HG03432 (cell line): ENCODE results near the gene ZMYND11.

Experiments
- ATAC-seq: cut with Tn5 transposase; IDR thresholded peaks from one replicate; pipeline ENCODE4 v1.9.1; 2021; ENCODE audit warnings: mild to moderate bottlenecking, moderate library complexity; ENCODE audit not compliant: unreplicated experiment

ZMYND11 gene

DNA sequence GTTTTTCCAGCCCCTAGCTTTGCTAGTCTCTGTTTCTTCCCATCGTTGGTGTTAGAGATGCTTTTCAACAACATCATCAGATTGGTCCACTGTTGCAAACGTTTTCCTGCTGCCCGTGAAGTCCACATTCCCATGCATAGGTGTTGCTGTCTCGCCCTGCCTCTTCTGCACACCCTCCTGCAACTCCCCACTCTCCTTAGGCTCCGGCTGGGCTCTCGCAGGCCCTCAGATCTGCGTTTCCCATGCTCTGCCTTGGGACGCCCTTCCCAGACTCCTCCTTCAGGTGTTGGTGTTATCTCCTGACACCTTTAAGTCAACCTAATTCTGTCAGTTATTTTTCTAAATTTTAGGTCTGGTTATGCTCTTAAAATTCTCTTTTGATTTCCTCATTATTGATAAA lies 55.0 kb downstream of the ZMYND11 start:
- ATAC-seq, result no peak

DNA sequence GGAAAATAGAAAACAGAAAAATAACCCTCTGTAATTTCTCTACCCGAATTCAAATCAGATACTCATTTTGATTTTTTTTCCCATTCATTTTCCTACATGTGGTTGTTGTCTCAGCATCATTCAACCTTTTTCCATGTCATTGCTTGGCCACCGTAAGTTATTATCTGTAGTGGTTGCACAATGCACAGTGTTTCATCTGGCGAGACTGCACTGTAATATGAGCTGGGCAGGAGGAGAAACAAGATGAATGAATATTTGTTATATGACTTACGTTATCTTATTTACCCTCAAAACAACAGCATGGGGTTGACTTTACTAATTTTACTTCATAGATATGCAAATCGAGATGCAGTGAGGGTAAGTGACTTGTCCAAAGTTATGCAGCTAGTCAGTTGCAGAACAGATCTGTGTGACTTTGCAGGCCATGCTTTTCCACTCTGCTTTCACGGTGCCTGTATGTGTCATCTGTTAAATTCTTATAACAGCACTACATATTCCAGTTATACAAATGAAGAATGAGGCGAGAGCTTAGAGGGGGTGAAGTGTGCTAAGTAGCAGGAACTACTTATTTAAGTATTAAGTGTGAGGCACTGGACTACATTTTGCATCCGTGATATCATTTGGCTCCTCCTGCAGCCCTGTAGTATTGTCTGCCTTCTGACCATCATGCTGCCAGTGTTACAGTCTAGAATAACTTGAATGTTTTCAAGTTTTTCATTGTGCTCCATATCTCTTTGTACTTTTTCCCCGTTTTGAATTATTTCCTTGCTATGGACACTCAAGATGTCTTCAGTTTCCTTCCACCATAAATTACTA lies 56.7 kb downstream of the ZMYND11 start:
- no peak for ATAC-seq

DNA sequence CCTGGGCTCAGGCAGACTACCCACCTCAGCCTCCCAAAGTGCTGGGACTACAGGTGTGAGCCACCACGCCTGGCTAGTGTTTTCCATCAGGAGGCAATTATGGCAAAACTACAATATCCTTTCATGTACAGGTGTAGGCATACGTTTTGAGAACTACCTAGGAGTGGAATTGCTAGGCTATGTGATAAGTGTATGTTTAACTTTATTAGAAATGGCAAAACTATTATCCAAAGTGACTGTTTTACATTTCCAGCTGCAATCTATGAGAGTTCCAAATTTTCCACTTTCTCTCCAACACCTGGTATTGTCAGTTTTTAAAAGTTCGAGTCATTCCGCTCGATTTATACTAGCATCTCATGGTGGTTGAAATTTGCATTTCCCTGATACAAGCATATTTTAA lies 59.0 kb downstream of the ZMYND11 start:
- ATAC-seq, result no peak

DNA sequence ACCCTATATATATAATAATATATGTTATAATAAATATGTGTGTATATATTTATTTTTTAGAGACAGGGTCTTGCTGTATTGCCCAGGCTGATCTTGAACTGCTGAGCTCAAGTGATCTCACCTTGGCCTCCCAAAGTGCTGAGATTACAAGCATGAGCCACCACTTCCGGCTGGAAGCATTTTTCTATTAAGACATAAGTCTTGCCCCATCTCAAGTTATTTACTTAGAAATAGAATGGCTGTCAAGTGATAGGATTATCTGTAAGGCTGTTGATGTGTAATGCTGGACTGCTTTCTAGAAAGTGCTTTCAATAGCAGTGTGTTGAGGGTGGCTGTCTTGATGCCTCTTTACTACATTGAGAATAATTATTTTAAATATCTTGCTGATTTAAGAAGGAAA lies 65.2 kb downstream of the ZMYND11 start:
- ATAC-seq, result no peak

DNA sequence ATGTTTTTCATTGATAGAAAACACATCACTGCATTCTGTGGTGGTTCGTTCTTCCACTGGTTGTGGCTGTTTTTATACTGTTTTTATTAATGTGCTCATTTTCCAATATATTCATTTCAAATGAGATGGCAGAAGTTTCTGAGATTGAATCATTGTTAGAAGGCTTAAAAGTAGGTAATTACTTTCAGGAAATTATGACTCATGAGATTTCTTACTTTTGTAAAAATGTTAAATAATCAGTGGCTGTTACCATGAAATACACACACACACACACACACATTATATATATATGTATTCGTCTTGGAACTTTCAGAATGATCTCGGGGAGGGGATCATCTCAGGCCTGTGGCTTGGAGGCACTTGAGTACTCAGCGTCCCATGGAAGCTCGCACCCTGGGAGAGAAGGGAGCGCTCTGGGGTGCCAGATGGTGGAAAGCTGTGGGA lies 66.1 kb downstream of the ZMYND11 start:
- no peak for ATAC-seq

DNA sequence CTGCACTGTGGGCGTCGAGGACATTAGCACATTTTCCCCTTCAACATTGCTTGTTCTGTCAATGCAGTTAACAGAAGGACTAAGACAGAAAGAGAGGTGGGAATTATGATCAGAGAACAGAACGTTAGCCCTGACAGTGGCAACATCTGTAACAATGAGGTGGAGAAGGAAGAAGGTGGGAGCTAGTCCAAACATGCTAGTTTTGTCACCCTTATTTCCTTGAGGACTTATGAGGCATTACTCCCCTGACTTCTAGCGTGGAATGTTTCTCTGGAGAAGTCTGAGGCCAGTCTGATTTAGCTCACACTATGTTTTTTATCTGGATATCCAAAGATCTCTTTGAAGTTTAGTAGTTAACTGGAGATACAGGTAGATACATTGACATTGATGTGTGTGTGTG lies 73.4 kb downstream of the ZMYND11 start:
- no peak for ATAC-seq

DNA sequence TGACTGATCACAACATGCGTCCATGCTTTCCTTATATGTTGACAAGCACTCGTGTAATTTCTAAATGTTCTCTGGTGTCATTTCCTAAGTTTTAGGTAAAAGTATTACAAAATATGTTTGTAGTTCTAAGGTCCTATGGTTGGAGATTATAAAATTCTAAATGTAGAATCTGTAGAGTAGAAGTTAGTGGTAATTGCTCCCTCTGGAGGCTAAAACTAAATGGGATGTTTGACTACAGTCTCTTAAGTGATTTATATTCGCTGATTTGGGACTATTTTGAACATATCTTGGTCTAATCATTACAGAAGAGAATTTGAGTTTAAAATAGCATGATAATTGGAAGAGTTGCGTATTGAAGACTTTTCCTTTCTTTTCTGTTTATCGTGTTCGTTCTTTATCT lies 74.1 kb downstream of the ZMYND11 start:
- ATAC-seq, result no peak

DNA sequence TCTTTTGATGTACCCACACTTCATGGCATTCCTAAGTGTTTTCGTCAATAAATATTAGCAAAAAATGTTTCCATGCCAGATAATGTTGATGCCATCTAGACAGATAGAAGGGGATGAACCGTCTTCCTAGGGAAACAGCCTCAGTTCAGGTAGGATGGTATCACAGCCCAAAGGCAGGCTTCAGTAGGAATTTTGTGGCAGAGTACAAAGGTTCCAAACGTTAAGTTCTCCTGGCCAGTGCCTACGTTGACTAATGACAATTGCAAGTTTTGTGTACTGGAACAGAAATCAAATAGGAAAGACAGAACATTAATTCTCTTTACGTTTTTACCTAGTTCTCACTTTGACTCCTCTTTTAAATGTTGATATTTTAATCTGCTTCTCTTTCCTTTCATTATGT lies 75.0 kb downstream of the ZMYND11 start:
- no peak for ATAC-seq

DNA sequence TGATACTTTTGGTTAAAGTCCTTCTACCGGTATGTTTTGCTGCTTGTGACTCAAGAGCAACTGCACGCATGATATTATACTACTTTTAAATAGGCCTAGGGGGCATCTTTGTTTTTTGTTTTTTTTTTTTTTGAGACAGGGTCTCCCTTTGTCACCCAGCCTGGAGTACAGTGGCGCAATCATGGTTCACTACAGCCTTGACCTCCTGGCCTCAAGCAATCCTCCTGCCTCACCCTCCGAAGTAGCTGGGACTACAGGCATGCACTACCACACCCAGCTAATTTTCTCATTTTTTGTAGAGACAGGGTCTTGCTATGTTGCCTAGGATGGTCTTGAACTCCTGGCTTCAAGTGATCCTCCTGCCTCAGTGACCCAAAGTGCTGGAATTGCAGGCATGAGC lies 80.2 kb downstream of the ZMYND11 start:
- ATAC-seq, result no peak

DNA sequence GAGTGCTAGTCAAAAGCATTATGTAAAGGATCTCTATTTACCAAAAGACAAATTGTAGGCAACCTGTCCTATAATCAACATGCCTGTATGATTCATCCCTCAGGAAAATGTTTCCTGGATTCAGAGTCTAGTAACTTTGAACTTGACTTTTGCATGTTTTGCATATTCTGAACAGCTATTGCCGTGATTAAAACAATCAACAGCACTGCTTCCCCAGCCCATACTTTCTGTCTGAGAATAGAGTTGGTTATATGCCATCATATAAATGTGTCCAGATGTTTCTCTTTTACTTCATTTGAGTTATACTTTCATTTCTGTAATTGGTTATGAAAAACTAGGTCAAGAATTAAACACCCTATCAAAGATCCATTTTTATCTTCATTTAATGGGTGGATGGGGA lies 83.5 kb downstream of the ZMYND11 start:
- ATAC-seq, result no peak

DNA sequence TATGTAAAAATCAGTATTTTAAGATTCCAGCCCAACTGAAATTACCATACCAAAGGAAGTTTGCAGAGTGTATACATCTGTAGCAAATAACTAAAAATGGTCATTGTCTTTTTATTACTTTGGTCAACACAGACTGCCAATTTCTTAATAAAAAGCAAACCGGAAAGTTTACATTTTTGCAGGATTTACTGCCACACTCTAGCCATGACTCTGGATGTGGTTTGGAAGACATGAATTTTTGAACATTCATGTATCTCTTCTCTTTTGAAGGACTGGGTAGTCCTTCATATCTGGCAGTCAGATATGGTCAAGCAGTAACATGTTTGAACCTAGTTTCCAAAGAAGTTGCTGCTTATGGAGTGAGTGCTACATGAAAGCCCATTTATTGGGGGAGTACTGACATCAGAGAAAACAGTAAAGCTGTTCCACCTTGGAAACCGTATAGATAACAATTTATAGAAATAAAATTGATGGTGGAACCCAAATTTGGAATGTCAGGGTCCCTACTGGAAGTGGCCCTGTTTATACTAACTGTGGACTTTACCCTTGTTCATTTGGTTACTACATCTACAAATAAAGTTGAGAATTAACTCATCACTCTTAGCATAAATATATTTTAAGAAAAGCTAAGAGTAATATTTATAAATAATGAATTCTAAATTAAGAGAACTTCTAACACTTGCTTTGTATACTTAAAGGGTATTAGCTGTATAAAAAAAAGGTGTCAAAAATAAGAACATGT lies 84.6 kb downstream of the ZMYND11 start:
- ATAC-seq, result no peak

DNA sequence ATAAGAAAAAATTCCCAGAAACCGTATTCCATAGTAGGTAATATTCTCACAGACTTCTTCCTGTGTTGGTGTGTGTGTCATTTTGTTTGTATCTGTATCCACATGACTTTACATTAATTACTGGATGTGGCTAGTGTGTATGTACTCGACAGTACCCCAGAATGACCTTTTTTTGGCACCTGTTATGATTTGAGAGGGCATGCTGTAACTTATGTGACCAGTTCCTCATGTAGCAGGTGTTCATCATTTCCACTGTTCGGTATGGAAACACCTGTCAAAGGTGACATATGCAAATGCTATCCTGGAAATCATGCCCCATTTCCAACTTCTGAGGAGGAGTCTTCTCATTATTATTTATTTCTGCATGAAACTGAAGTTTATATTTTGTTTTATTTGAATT lies 89.3 kb downstream of the ZMYND11 start:
- ATAC-seq, result no peak

DNA sequence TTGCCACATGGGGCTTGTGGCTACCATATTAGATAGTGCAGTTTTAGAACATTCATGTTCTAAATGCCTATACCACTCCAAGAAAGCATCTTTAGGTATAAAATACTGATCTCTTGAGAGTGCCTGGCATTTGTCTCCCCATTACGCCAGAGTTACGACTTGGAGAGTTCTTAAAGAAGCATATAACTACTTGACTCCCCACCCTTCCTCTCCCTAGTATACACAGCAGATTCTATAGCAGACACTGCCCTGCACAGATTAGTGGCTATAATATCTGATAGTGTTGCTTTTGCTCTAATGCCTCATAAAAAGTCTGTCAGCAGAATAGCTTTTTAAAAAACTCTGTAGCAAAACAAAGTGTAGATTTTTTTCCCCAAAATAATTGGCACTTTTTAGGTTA lies 90.8 kb downstream of the ZMYND11 start:
- ATAC-seq, result no peak

DNA sequence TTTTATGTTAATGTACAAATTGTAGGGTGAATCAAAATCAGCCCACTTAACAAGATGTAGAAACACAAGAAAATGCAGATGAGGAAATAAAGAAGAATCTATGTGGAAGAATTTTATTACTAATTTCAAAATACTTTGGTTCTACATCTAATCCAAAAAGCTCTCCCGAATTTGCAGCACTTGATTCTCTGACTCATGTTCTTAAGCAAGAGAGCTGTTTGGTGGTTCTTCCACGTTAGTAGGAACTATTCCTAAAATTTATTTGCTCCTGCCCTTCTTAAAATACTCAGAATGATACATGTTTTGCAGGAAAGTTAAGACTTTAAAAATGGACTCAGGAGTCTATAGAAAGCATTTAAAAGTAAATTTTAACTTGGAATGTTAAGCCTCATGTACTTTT lies 91.8 kb downstream of the ZMYND11 start:
- ATAC-seq, result no peak

DNA sequence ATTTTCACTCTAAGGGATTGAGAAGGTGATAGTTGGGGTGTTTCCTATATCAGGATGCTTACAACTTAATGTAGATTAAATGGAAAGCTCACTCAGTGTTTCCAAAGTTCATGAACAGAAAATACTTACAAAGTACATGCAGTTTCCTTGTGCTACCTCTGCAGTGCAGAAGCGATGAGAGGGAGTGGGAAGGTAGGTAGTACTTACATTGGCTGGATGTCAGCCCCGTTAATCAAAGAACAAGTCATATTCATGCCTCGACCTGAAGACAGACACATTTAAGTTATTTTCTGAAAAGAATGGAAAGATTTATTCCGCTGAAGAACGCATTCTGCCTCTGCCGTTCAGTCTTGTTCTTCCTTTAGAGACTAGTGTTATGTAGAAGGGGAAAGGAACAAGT lies 93.1 kb downstream of the ZMYND11 start:
- ATAC-seq, result no peak

DNA sequence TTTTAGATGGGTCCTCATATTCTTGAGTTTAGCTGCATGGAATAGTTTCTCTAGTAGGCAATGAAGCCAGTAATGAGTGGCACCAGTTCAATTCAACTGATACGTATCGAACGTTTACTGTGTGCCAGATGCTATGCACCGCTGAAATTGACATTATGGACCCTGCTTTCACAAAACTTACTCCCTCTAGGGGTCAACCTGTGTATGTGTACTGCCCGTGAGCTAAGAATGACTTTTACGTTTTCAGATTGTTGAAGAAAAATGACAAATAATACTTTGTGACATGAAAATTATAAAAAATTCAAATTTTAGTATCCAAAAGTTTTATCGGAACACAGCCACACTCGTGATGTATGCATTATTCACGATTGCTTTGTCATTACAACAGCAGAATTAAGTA lies 95.5 kb downstream of the ZMYND11 start:
- ATAC-seq, result no peak

DNA sequence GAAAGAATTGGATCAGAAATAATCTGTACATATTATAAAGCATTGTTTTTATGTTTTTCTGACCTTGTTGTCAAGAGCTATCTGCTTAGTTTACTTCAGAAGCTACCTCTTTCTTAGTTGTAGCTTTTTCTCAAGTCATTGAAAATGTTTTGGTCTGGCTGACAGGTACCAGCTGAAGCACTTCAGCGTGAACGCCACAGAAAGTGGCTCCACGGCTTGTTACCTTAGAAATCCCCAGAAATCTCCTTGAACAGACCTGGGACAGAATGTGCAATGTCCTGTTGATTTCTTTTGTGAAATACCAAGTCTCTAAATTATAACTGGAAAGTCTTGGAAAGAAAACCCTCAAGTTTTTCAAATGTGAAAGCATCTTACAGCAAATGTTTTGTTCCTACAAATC lies 96.8 kb downstream of the ZMYND11 start:
- ATAC-seq, result no peak

DNA sequence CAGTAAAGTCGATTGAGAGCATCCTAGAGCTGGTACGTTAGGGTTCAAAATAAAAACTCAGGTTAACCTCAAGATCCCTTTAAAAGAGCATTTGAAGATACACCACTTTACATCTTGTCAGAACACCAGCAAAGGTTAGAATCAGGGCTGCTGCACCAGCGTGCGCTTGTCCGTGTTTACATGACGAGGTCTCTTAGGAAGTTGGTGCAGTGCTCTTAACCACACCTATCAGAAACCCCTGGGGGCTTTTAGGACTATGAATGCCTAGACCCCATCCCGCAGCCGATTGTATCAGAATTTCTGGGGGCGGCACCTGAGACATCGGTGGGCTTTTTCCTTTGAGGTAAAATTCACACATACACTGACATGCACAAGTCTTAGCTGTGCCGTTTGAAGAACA lies 97.6 kb downstream of the ZMYND11 start:
- ATAC-seq, result no peak

DNA sequence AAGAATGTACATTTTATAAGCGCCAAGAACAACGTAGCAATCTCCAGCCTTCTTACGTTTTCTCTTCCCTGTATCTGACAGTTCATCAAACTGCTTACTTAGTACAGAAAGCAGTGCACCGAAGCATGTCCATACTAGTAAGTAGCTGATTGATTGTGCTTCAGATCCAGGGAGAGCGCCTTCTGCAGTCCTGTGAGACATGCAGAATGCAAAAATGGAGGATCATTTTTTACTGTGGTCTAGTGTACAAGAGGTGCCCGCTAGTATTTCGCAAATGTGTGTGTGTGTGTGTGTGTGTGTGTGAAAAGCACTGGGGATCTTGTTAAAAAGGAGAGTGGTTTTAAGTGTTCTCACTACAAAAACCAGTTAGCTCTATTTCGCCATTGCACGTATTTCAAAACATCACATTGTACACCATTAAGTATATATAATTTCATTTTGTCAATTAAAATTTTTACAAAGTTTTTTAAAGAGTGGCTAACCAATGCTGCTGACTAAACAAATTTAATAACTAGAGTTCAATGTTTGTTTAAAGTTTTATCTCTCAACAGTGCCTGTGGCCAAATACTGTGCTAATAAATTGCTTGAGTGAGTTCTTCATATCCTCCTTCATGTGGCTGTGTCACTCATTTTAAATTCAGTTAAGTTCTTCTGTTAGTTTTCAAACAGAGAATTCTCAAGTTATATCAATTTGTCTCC lies 99.6 kb downstream of the ZMYND11 start:
- ATAC-seq, result no peak

DNA sequence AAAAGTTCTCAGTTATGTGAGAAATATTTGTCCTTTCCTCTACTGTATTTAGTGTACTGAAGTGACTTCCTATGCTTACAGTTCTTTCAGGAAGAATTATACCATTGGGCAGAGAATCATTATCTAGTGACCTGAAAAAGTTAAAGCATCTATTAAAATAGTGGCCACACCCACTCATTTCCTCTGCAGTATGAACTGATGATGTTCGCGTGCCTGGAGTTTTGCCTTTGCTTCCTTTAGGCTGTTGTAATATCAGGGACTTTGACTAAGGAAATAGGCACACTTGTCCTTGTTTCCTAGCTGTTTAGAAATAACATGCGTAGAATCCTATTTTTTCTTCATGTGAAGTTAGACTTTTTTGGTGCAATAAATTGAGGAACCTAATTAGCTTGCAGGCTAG lies 100.7 kb downstream of the ZMYND11 start:
- ATAC-seq, result no peak

DNA sequence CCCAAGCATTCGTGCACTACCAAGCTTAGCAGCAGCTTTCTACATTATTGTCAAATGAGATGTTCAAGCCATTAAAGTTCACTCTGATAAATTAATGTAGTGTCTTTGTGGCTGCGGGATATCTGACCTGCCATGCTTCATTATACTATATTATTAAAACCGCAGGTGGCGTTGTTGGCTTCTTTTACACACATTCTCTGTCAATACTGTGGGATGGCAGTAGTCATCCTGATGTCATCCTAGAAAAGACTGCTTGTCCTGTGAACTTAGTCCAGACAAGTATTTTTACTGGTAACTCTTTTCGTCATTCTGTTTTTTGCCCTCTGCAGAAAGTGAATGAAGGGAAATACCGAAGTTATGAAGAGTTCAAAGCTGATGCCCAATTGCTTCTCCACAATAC lies 103.9 kb downstream of the ZMYND11 start:
- ATAC-seq, result no peak

DNA sequence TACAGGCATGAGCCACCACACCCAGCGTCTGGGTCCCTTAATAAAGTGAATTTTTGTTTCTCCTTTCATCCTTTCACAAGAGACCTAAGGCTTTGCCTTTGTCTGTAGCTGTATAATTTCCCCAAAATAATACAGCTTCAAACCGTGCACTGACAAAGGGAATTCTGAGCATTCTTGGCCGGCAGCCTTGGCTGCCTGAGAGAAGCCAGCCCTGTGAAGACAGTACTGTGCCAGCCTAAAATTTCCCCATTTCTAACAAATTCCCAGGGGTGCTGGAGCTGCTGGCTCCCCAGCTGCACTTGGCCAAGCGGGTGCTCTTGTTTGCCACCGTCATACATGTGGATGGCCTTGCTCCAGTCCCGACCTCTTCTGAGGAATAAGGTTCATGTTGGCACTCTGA lies 106.2 kb downstream of the ZMYND11 start:
- ATAC-seq, result no peak
